GM12865 (cell line): ENCODE data around the gene PSAPL1.

Experiments used
- DNase-seq: peaks from one replicate; pipeline ENCODE4 v3.0.0; 2010; ENCODE audit warnings: low read depth
- H3K4me3 ChIP-seq: 2 replicates; pipeline ENCODE4 v1.5.1; 2011; ENCODE audit warnings: mild to moderate bottlenecking, low read depth, low read length, control low read depth
- CTCF ChIP-seq: IDR thresholded peaks from 2 replicates; pipeline ENCODE4 v1.5.1; 2011; ENCODE audit warnings: low read length, control low read depth, low read depth, inconsistent platforms; ENCODE audit not compliant: insufficient read depth; ENCODE audit errors: missing control alignments

The PSAPL1 gene

GRCh38 chr4:7420661-7421040 is 14.1 kb downstream of the PSAPL1 start:
- DNase-seq, result no peak
- TF ChIP-seq CTCF, result no peak
- no peak overlapping the region for H3K4me3 ChIP-seq

GRCh38 chr4:7419961-7420660 is 14.6 kb downstream of the PSAPL1 start:
- TF ChIP-seq CTCF, result no peak
- no peak overlapping the region for H3K4me3 ChIP-seq
- no peak for DNase-seq

GRCh38 chr4:7418131-7418943 is 16.4 kb downstream of the PSAPL1 start:
- TF ChIP-seq CTCF, result no peak
- no peak for DNase-seq
- H3K4me3 ChIP-seq, result no peak overlapping the region

- no peak for DNase-seq
- H3K4me3 ChIP-seq, result no peak overlapping the region
- TF ChIP-seq CTCF, result no peak
Observed at GRCh38 chr4:7417639-7418038, 17.1 kb downstream of the PSAPL1 start.

GRCh38 chr4:7416745-7417432 is 17.8 kb downstream of the PSAPL1 start:
- no peak for DNase-seq
- H3K4me3 ChIP-seq, result no peak overlapping the region
- TF ChIP-seq CTCF, result no peak

GRCh38 chr4:7415927-7416686 is 18.6 kb downstream of the PSAPL1 start:
- no peak for DNase-seq
- TF ChIP-seq CTCF, result no peak
- H3K4me3 ChIP-seq, result no peak overlapping the region
